Fibroblast of skin of right quadriceps (primary cell): Measurements from ENCODE around the gene ELF1.
"Not testable (repeated sequence)": the region's sequence is repeated elsewhere in the genome, so short reads cannot be mapped to it uniquely, and the experiment has no call there.

Experiments used
- DNase-seq: peaks from one replicate; pipeline ENCODE4 v3.0.0-alpha.2; 2013

The ELF1 gene

DNA sequence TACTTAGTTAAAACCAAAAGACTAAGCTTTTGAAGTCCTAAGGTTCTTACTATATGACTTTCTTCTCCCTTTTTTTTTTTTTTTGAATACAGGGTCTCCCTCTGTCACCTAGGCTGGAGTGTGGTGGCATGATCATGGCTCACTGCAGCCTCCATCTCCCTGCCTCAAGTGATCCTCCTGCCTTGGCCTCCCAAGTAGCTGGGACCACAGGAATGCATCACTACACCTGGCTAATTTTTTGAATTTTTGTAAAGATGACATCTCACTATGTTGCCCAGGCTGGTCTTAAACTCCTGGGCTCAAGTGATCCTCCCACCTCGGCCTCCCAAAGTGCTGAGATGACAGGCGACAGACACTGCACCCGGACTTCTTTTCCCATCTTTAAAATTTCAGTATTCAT lies 89.2 kb downstream of the ELF1 start:
- DNase-seq = not testable (repeated sequence)

DNA sequence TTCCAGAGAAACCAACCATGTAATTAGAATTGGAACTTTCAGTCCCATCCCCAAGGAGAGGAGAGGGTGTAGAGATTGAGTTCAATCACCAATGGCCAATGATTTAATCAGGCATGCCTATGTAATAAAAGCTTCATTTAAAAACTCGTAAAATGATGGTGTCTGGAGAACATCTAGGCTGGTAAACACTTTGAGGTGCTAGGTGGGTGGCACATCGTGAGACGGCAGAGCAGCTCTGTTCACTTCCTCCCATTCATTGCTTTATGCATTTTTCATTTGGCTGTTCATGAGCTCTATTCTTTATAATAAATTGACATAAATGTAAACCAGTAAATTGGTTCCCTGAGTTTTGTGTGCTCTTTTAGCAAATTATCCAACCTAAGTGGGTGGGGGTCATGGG lies 90.1 kb downstream of the ELF1 start:
- DNase-seq = no peak

GRCh38 chr13:40927929-40928328 lies 91.2 kb downstream of the ELF1 start:
- DNase-seq = no peak

GRCh38 chr13:40923867-40924266 lies 95.2 kb downstream of the ELF1 start:
- DNase-seq = no peak

DNA sequence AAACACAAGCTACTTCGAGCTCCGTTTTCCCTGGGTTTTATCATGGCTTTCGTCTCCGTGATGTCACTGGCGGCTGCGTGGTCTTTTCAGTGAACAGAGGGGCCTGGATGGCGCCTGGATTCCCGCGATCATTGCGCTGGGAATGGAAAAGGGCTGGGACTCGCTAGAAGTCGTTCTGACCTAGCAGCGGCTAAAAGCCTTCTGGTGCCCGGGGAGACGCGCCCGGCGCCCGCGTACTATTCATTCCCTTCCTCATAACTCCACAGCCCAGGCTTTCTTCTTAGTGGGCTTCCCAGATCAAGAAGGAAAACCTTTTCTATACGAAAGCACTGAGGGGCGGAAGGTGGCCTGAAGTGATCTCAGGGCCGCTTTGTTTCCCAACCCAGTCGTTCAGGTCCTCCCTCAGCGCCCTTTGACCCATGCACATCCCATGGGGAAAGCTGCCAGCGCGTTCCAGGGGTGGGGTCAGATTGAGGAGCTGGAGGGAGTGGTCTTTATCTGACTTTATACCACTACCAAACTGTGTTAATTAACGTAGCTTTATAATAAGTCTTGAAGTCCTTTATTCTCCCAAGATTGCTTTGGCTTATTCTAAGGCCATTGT lies 96.6 kb downstream of the ELF1 start:
- DNase-seq = no peak

DNA sequence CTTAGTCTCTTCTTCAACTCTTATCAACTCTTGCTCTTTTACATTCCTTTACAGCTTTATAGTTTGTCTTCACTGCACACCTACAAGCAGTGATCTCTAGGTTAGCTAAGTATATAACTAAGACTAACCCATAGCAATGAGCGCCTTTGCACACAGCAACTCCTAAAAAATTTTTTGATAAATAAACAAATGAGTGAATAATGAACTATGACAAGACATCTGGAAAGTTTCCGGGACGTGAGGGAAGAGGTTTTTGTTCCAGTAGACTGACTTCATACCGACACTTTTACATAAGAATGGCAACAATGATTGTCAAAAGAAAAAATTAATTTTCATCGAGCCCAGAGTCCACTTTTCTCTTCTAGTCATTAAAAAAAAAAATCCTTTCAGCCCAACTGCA lies 98.3 kb downstream of the ELF1 start:
- DNase-seq = no peak

GRCh38 chr13:40919901-40920300 lies 99.2 kb downstream of the ELF1 start:
- not testable (repeated sequence) for DNase-seq

DNA sequence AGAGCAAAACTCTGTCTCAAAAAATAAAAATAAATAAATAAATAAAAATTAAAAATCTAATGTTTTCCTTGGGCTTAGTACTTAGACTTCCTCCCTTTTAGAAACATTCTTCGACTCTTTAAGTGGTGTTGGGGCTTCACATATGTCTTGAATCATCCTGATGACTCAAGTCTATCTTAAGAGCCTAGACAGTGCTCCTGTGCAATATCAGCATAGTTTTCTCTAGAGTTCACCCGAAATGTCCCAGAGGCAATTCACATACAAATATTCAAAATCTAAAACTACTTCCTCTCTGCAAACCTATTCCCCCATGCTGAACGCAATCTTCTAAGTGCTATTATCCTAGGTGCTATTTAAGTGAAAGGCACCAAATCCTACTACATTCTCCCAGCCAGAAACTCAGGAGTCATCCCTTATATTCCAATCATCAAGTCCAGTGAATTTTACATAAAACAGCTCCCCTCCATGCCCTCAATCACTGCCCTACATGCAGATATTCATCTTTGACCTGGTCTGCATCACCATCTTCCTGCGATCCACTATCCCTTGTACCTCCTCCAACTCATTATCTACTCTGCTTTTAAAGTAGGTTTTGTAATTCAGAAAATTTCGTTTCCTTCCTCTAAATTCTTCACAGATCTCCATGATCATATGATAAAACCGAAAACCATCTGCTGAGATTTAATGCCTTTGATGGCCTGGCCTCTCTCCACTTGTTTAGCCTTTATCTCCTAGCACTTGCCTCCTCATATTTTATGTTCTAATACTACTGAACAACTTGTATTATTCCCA lies 102.7 kb downstream of the ELF1 start:
- peak; percentile 32 for DNase-seq

- DNase-seq = not testable (repeated sequence)
Observed at GRCh38 chr13:40914863-40915262, 104.3 kb downstream of the ELF1 start.

DNA sequence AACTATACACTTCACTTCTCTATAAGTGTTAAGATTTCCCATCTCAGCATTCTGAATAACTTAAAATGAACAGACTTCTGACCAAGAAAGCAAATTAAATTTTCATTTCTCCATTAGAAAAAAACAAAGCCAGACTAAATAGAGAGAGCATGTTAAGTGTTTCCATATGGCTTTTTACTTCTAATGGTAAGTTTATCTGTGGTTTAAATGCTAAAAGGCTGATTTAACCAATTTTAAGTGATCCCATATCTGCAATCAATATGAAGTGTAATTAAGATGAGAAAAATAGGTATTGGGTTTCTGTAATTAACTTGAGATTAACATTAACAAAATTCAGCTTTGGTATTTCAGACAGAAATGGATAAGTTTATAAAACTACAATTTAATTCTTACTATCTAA lies 107.8 kb downstream of the ELF1 start:
- DNase-seq = no peak

- peak; percentile 18 for DNase-seq
Observed at GRCh38 chr13:40910324-40911050, 108.6 kb downstream of the ELF1 start.

DNA sequence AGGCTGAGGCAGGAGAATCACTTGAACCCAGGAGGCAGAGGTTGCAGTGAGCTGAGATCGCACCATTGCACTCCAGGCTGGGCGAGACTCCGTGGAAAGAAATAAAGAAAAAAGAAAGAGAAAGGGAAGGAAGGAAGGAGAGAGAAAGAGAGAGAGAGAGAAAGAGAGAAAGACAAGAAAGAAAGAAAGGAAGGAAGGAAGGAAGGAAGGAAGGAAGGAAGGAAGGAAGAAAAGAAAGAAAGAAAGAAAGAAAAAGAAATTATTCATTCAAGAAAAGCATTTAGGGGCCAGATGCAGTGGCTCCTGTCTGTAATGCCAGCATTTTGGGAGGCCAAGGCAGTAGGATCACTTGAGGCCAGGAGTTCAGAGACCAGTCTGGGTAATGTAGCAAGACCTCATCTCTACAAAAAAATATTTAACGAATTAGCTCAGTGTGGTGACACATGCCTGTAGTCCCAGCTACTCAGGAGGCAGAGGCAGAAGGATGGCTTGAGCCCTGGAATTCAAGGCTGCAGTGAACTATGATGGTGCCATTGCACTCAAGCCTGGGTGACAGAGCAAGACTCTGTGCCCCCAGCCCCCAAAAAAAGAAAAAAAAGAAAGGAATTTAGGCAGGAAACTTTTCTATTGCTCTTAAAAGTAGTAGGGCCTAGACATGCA lies 109.4 kb downstream of the ELF1 start:
- DNase-seq = not testable (repeated sequence)

- DNase-seq = no peak
Observed at GRCh38 chr13:40908546-40908945, 110.6 kb downstream of the ELF1 start.

DNA sequence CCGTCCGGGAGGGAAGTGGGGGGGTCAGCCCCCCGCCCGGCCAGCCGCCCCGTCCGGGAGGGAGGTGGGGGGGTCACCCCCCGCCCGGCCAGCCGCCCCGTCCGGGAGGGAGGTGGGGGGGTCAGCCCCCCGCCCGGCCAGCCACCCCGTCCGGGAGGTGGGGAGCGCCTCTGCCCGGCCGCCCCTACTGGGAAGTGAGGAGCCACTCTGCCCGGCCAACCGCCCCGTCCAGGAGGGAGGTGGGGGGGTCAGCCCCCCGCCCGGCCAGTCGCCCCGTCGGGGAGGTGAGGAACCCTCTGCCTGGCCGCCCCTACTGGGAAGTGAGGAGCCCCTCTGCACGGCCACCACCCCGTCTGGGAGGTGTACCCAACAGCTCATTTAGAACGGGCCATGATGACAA lies 118.1 kb downstream of the ELF1 start:
- DNase-seq = not testable (repeated sequence)

DNA sequence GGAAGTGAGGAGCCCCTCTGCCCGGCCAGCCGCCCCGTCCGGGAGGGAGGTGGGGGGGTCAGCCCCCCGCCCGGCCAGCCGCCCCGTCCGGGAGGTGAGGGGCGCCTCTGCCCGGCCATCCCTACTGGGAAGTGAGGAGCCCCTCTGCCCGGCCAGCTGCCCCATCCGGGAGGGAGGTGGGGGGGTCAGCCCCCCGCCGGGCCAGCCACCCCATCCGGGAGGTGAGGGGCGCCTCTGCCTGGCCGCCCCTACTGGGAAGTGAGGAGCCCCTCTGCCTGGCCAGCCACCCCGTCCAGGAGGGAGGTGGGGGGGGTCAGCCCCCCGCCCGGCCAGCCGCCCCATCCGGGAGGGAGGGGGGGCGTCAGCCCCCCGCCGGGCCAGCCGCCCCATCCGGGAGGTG lies 118.5 kb downstream of the ELF1 start:
- DNase-seq = not testable (repeated sequence)

- no peak for DNase-seq
Observed at GRCh38 chr13:40897053-40897452, 122.1 kb downstream of the ELF1 start.

DNA sequence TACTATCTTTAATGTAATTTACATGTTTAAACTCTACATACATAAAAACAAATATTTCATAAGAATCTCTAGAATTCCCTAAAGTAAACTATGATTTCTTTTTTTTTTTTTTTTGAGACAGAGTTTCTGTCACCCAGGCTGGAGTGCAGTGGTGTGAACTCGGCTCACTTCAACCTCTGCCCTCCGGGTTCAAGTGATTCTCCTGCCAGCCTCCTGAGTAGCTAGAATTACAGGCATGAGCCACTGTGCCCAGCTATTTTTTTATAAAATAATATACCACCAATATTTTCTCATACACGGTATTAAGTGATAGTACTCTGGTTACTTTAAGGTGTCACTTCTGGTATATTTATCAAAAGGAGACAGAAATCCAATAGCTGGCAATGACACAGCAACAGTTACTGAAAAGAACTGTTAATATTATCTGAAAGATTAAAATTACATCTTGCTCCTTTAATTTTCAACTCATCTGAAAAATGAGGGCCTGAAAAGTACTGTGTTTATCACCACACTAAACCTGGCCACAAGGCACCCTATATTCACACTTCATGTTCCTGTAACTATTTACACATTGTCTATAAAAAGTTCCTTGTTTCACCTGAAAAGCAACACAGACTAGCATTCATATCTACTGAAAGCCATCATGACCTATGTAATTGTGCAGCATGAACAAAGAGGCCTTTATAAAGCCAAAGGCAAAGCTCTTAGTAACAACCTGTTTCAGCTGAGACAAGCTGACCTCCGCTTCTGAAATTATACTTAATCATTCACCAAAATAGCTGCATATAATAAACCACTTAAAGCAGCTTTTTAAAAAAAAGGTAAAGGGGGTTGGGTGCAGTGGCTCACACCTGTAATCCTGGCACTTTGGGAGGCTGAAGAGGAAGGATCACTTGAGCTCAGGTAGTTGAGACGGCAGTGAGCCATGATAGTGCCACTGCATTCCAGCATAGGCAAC lies 123.6 kb downstream of the ELF1 start:
- no peak for DNase-seq

DNA sequence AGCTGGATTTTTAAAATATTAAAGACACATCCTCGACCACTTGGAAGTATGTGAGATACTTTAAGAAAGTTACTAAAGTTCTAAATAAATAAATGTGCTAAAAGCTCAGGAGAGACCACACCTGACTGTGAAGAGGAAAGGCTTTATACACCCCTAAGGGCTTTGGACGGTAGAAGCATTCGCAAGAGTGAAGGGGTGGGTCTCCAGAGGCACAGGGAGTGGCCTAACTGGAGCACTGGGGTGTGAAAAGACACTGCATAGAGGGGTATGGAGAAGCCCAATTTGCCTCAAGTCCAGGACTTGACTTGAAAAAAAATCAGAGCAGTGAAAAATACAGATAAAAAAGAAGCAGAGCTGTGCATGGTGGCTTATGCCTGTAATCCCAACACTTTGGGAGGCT lies 125.5 kb downstream of the ELF1 start:
- not testable (repeated sequence) for DNase-seq

- DNase-seq = no peak
Observed at GRCh38 chr13:40886017-40886416, 133.1 kb downstream of the ELF1 start.

DNA sequence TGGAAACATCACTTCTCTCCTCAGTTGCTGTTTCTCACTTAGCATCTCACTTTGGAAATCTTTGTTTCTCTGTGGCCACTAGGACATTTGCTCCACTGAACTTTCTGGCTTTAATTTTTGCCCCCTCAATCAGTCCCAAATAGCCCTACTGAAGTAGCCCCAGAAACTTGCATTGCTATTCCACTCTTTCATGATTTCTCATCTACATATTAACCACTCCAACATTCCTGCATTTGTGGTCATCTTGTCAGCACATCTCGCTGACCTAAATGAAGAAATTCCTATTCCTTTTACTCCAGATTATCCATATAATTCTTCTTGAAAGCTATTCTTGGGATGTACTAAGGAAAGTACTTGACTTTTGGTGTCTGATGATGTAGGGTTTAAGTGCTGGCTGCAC lies 134.9 kb downstream of the ELF1 start:
- DNase-seq = not testable (repeated sequence)
